A673 (cell line): ENCODE data around the gene CIDEA.

Source experiments
- EZH2 ChIP-seq: fragments of 200-600 bp; sonication (generic); IDR thresholded peaks from 2 replicates; pipeline ENCODE4 v1.6.1; 2017; ENCODE audit warnings: borderline replicate concordance, low read depth, mild to moderate bottlenecking, mixed read lengths, antibody characterized with exemption, low read length; ENCODE audit not compliant: poor library complexity, severe bottlenecking
- TF ChIP-seq, protein P1 (sequence below): fragments of 300-800, 200-600 bp; sonication (generic); conservative IDR thresholded peaks from 2 replicates; pipeline ENCODE4 v1.5.1; 2017; ENCODE audit warnings: low read depth, mild to moderate bottlenecking, antibody characterized with exemption, low read length, moderate library complexity, mixed read lengths

GRCh38 chr18:12314591-12315305 lies 60.6 kb downstream of the CIDEA start:
- TF ChIP-seq, protein P1, sequence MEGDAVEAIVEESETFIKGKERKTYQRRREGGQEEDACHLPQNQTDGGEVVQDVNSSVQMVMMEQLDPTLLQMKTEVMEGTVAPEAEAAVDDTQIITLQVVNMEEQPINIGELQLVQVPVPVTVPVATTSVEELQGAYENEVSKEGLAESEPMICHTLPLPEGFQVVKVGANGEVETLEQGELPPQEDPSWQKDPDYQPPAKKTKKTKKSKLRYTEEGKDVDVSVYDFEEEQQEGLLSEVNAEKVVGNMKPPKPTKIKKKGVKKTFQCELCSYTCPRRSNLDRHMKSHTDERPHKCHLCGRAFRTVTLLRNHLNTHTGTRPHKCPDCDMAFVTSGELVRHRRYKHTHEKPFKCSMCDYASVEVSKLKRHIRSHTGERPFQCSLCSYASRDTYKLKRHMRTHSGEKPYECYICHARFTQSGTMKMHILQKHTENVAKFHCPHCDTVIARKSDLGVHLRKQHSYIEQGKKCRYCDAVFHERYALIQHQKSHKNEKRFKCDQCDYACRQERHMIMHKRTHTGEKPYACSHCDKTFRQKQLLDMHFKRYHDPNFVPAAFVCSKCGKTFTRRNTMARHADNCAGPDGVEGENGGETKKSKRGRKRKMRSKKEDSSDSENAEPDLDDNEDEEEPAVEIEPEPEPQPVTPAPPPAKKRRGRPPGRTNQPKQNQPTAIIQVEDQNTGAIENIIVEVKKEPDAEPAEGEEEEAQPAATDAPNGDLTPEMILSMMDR, result no peak
- no peak for TF ChIP-seq EZH2
